Limb (tissue), 2 donors: ENCODE results near the gene PLP2.

Source experiments
- DNase-seq, 2 donors: peaks; one replicate each; pipeline ENCODE4 v3.0.0-alpha.2; 2016; ENCODE audit errors: extremely low spot score in 2 of 2

The PLP2 gene

GRCh38 chrX:49209434-49210251 lies 37.9 kb downstream of the PLP2 start:
- DNase-seq = no peak

DNA sequence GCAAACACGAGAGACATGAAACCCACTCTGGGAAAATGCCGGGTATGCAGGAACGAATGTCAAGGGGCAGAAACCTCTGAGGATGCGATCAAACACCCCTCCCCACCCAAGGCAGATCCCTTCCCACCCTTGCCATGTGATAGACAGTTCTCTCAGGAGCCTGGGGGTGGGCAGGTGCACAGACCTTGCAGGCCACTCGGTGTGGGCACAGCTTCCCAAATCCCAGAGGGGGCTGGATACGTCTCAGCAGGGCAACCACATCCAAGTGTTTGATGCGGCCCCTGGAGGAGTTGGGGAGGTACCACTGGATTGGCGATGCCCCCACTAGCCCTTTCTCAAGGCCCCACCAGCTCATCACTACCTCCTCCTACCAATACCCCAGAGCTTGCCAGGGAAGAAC lies 38.7 kb downstream of the PLP2 start:
- no peak for DNase-seq

DNA sequence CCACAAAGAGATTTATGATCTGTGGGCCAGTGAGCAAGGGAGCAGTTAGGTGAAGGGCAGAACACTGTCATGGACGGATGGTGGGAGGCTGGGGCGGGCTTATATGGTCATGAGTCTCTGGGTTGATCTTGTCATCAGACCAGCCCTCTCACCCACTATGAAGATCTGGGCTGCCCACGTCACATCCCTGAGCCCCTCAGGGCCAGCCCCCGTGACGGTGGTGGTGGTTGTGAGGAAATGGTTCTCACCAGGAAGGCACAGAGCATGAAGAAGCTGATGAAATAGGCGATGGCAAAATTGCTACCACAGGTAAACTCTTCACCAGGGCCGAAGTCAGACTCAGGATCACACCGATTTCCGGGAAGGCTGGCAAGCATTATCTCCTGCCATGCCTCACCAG lies 39.4 kb downstream of the PLP2 start:
- DNase-seq = no peak

DNA sequence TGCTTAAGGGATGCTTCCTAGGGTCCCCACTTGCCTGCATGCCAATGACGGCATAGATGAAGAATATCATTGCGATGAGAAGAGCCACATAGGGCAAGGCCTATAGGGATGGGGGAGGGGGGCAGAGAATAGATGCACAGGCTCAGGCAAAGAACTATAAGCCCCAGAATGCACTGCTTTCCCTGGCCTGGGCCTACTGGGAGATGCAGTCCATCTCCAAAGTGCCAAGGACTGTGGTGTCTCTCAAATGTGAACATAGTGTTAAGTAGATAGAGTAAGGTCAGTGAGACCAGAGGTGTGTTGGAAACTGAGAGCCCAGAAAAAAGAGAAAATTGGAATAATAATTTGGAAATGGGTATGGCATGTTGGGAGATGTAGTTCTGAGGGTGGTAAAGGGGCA lies 40.5 kb downstream of the PLP2 start:
- DNase-seq = no peak

DNA sequence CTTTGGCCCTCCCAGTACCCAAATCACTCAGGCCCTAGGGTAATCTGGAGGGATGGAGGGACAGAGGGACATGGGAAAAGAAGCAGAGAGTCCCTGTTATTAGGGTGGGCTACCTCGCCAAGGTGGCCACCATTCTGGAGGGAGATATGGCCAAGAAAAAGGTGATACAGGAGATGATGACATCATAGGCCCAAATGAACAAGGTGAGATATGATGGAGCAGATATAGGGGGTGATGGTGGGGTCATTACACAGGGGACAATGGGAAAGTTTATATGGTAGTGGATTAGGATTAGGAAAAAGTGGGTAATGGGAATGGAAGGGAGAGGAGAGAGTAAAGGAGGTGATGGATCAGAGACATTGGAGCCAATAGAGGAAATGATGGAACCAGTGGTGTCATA lies 41.2 kb downstream of the PLP2 start:
- no peak for DNase-seq

DNA sequence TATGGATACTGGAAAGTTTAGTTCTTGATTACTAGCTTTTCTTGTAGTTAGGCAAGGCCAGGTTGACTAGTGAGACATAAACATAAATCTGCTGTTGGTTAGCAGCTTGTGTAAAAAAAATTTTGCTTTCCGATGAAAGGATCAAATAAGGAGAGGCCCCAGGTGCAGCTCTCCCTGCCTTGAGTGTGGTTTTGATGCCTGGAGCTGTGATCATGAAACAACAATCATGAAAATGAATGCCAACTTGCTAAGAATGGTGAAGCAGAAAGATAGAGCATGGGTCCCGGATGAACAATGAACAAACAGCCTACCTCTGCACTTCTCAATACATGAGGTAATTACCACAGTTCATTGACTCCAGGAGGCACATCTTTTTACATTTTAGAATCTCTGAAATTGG lies 42.7 kb downstream of the PLP2 start:
- DNase-seq = no peak

DNA sequence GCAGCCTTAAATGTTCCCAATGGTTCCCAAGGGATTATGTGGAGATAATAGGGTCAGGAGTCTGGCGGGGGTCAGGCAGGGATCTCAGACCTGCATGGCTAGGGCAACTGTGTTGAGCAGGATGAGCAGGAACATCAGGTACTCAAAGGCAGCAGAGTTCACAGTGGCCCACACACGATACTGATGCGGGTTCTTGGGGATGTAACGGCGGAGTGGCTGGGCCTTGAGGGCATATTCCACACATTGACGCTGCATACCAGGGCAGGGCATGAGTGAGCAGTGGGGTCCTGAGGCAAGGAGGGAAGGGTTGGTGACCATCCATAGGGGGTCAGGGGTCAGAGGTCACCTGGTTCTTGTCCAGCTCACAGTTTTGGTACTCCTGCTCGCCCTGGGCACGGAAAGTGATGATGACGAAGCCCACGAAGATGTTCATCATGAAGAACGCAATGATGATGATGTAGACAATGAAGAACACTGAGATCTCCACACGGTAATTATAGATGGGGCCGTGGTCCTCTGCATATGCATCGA lies 43.4 kb downstream of the PLP2 start:
- DNase-seq = no peak

GRCh38 chrX:49220100-49220499 lies 48.4 kb downstream of the PLP2 start:
- DNase-seq = no peak

DNA sequence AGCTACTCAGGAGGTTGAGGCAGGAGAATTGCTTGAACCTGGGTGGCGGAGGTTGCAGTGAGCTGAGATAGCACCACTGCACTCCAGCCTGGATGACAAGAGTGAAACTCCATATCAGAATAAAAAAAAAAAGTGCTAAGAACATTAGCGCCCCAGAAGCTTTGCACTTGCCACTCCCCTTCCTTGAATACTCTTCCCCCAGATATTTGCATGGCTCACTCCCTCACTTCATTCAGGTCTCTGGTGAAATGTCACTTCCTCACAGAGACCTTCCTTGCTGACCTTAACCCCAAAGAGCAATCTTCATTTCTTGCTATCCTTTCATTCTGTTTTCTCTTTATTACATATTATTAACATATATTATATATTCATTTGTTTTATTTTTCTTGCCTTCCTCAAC lies 50.2 kb downstream of the PLP2 start:
- DNase-seq = no peak
